ENCODE data around the gene GLB1L.
"Not testable (repeated sequence)": the region's sequence is repeated elsewhere in the genome, so short reads cannot be mapped to it uniquely, and the experiment has no call there.

GLB1L gene

DNA sequence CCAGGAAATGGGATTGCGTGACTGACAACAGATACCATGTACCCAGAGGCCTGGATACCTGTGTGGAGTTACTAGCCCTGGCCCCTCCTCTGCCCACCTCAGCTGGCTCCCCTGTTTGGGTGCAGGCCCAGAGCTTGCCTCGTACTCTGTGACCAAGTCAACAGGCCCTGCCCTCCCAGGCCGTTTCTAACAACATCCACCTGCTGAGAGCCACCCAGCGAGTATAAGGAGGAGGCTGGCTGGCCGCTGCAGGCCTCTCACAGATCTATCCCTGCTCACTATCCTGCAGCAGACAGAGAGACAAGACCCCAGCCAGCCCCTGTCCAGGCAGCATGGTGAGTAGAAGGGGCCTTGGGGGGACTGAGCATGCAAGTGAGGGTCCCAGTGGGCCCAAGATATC lies 21.0 kb upstream of the GLB1L start:
- Histone ChIP-seq H3K36me3 (ENCODE audit: low read length) (no peaks in the 10 kb centered on the region), H3K9me3 (ENCODE audit: insufficient read depth, low read length) (no peaks in the 10 kb centered on the region), H3K9ac (ENCODE audit: low read length) (no peak overlapping the region), H3F3A (ENCODE audit: insufficient read depth) (no peaks in the 10 kb centered on the region), H3K4me2 (ENCODE audit: low read depth, low read length, poor library complexity, severe bottlenecking) (no peak overlapping the region), H3K4me3 (ENCODE audit: insufficient read depth, low read length, poor library complexity, severe bottlenecking) (no peak overlapping the region), H3K79me2 (ENCODE audit: insufficient read depth, low read length) (no peaks in the 10 kb centered on the region), H3K27ac (ENCODE audit: low read depth, low read length) (no peak overlapping the region), H3K9me2 (replicated peaks; ENCODE audit: insufficient read depth, low read length) (no peaks in the 10 kb centered on the region), H2AFZ (ENCODE audit: low read depth, low read length, severe bottlenecking) (no peak overlapping the region), H4K20me1 (ENCODE audit: low read depth, low read length) (no peaks in the 10 kb centered on the region), H3K27me3 (ENCODE audit: low read length) (no peaks in the 10 kb centered on the region)
- TF ChIP-seq CTCF (IDR thresholded peaks at IDR 0.05; ENCODE audit: insufficient read depth, low read length, poor library complexity, severe bottlenecking), result no peak
- no peak for TF ChIP-seq EZH2phosphoT487 (conservative IDR thresholded peaks at IDR 0.05; ENCODE audit: low read length)

DNA sequence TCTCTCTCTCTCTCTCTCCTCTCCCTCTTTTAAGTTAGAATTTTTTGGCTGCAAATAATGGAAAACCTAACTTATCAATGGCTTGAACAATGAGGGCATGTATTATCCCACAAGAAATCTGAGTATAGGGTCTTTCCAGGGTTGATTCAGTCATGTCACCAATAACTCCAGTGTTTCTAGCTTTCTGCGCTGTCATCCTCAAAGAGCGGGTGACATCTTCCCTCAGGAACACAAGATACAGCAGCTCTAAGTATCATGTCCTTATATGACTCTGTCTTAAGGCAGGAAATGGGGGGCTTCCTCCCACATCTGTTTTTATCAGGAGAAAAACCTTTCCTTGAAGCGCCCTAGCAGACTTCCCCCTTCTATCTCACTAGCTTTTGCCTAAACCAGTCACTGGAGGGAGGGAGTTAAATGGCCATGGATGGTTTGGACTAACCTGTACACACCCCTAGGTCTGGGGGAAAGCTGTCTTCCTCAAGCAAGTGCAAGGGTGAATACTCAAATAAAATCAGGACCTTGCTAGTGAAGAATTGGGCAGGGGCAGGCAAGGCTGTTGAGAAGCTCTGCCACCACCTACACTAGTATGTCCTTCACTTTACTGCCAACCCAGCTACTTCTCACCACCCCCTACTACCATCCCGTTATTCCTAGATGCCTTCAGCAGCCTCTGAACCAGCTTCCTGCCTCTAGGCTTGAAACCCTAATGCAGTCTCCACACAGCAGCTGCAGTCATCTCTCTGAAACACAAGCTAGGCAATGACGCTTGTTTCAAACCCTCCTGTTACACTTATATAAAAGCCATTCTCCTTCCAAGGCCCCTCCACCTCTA lies 16.0 kb upstream of the GLB1L start:
- Histone ChIP-seq H2AFZ (ENCODE audit: low read depth, low read length, severe bottlenecking) (no peak overlapping the region), H3K9me2 (replicated peaks; ENCODE audit: insufficient read depth, low read length) (no peaks in the 10 kb centered on the region), H3K79me2 (ENCODE audit: insufficient read depth, low read length) (no peaks in the 10 kb centered on the region), H3K9ac (ENCODE audit: low read length) (no peak overlapping the region), H3K27ac (ENCODE audit: low read depth, low read length) (no peak overlapping the region), H4K20me1 (ENCODE audit: low read depth, low read length) (no peaks in the 10 kb centered on the region), H3F3A (ENCODE audit: insufficient read depth) (no peaks in the 10 kb centered on the region), H3K9me3 (ENCODE audit: insufficient read depth, low read length) (no peaks in the 10 kb centered on the region), H3K4me3 (ENCODE audit: insufficient read depth, low read length, poor library complexity, severe bottlenecking) (no peak overlapping the region), H3K36me3 (ENCODE audit: low read length) (no peaks in the 10 kb centered on the region), H3K4me2 (ENCODE audit: low read depth, low read length, poor library complexity, severe bottlenecking) (no peak overlapping the region), H3K27me3 (ENCODE audit: low read length) (no peaks in the 10 kb centered on the region)
- no peak for TF ChIP-seq CTCF (IDR thresholded peaks at IDR 0.05; ENCODE audit: insufficient read depth, low read length, poor library complexity, severe bottlenecking)
- TF ChIP-seq EZH2phosphoT487 (conservative IDR thresholded peaks at IDR 0.05; ENCODE audit: low read length), result no peak

GRCh38 chr2:219258942-219259341 lies 13.7 kb upstream of the GLB1L start:
- not testable (repeated sequence) for H3F3A ChIP-seq (ENCODE audit: insufficient read depth); H3K27ac ChIP-seq (ENCODE audit: low read depth, low read length); H3K9me3 ChIP-seq (ENCODE audit: insufficient read depth, low read length); H4K20me1 ChIP-seq (ENCODE audit: low read depth, low read length); H3K9ac ChIP-seq (ENCODE audit: low read length); H3K4me2 ChIP-seq (ENCODE audit: low read depth, low read length, poor library complexity, severe bottlenecking); H2AFZ ChIP-seq (ENCODE audit: low read depth, low read length, severe bottlenecking); H3K4me3 ChIP-seq (ENCODE audit: insufficient read depth, low read length, poor library complexity, severe bottlenecking); H3K79me2 ChIP-seq (ENCODE audit: insufficient read depth, low read length); H3K27me3 ChIP-seq (ENCODE audit: low read length); H3K36me3 ChIP-seq (ENCODE audit: low read length); H3K9me2 ChIP-seq (replicated peaks; ENCODE audit: insufficient read depth, low read length)

GRCh38 chr2:219254590-219255201 lies 9.5 kb upstream of the GLB1L start:
- Histone ChIP-seq H3K27ac (ENCODE audit: low read depth, low read length) (peak overlapping the region; percentile 55), H3K4me3 (ENCODE audit: insufficient read depth, low read length, poor library complexity, severe bottlenecking) (peak overlapping the region; percentile 63), H3K4me2 (ENCODE audit: low read depth, low read length, poor library complexity, severe bottlenecking) (peak overlapping the region; percentile 70), H2AFZ (ENCODE audit: low read depth, low read length, severe bottlenecking) (peak overlapping the region; percentile 66), H3K9me3 (ENCODE audit: insufficient read depth, low read length) (no peaks in the 10 kb centered on the region), H3K36me3 (ENCODE audit: low read length) (no peaks in the 10 kb centered on the region), H4K20me1 (ENCODE audit: low read depth, low read length) (no peaks in the 10 kb centered on the region), H3K9ac (ENCODE audit: low read length) (peak overlapping the region; percentile 72), H3F3A (ENCODE audit: insufficient read depth) (peaks cover 8% of the 10 kb centered on the region), H3K79me2 (ENCODE audit: insufficient read depth, low read length) (peaks cover 20% of the 10 kb centered on the region; the same call in 1 of the 2 replicates), H3K27me3 (ENCODE audit: low read length) (no peaks in the 10 kb centered on the region), H3K9me2 (replicated peaks; ENCODE audit: insufficient read depth, low read length) (no peaks in the 10 kb centered on the region)
- TF ChIP-seq EZH2phosphoT487 (conservative IDR thresholded peaks at IDR 0.05; ENCODE audit: low read length) (no peak), CTCF (IDR thresholded peaks at IDR 0.05; ENCODE audit: insufficient read depth, low read length, poor library complexity, severe bottlenecking) (no peak)
